ENCODE results near the gene HEXB.

GRCh38 chr5:74717596-74717995, 32.6 kb downstream of the HEXB start:
- TF ChIP-seq CTCF (conservative IDR thresholded peaks at IDR 0.05) (no peak), EZH2 (IDR thresholded peaks at IDR 0.05; ENCODE audit: low read depth) (no peak)
